GM21381 (cell line): ENCODE results near the gene THBS3.
"Not testable (repeated sequence)": the region's sequence is repeated elsewhere in the genome, so short reads cannot be mapped to it uniquely, and the experiment has no call there.

Source experiments
- ATAC-seq: cut with Tn5 transposase; IDR thresholded peaks from one replicate; pipeline ENCODE4 v1.9.1; 2021; ENCODE audit warnings: mild to moderate bottlenecking, moderate library complexity; ENCODE audit not compliant: unreplicated experiment

Gene THBS3

DNA sequence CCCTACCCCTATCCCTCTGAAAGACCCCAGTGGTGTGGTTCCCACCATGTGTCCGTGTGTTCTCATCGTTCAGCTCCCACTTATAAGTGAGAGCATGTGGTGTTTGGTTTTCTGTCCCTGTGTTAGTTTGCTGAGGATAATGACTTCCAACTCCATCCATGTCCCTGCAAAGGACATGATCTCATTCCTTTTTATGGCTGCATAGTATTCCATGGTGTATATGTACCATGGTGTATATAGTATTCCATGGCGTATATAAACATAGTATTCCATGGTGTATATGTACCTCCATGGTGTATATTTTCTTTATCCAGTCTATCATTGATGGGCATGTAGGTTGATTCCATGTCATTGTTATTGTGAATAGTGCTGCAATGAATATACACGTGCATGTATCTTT lies 43.9 kb downstream of the THBS3 start:
- ATAC-seq, result not testable (repeated sequence)

DNA sequence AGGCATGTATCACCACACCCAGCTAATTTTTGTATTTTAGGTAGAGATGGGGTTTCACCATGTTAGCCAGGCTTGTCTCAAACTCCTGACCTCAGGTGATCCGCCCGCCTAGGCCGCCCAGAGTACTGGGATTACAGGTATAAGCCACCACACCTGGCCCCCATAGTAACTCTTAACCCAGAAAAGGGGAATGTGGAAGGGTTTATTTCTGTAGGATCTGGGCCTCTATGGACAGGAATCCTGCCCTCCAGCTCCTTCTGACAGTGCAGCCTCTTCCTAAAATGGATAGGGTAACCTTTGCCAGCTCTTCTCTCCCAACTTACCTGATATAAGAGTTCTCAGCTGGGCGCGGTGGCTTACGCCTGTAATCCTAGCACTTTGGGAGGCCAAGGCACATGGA lies 45.1 kb downstream of the THBS3 start:
- ATAC-seq, result not testable (repeated sequence)

DNA sequence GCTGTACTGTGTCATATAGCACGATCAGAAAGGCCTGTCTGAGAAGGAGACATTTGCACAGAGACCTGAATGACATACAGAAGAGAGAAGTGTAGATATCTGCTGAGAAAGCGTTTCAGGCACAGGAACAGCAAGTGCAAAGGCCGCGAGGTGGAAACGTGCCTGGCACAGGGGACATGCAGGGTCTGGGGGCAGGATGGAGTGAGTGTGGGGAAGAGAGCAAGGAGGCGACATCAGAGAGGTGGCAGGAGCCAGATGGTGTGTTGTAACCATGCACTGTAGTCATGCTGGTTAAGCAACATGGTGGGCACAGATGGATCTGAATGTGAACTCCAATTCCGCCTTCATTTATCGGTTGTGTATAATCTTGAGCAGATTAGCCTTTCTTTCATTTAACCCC lies 47.6 kb downstream of the THBS3 start:
- no peak for ATAC-seq

DNA sequence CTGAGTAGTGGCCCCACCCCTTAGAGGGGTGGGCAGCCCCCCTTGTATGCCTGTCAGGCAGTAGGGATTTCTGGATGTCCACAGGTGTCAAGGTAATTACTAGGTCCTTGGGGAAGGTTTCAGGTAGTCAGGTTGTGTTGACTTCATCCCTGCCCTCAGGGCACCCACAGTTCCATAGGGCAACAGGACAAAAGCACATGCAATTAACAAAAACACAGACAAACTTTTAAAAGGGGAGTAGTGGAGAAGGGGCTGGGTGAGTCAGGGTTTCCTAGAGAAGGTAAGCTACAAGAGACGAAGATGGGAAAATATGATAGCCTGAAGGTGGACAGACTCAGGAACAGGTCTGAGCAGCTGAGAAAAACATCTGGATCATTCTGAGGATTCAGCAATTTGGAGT lies 48.7 kb downstream of the THBS3 start:
- no peak for ATAC-seq

DNA sequence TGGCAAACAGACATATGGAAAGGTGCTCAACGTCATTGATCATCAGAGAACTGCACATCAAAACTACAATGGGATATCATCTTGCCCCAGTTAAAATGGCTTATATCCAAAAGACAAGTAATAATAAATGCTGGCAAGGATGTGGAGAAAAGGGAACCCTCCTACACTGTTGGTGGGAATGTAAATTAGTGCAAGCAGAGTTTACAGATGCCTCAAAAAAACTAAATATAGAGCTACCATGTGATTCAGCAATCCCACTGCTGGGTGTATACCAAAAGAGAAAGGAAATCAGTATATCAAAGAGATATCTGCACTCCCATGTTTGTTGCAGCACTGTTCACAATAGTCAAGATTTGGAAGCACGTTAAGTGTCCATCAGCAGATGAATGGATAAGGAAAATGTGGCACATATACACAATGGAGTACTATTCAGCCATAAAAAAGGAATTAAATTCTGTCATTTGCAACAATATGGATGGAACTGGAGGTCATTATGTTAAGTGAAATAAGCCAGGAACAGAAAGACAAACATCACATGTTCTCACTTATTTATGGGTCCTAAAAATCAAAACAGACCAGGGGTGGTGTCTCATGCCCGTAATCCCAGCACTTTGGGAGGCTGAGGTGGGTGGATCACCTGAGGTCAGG lies 51.6 kb downstream of the THBS3 start:
- ATAC-seq, result not testable (repeated sequence)
